ENCODE data around the gene PGP.
A peak's percentile ranks its signal among the peaks of the same experiment; 100 is the strongest.
"Not testable (repeated sequence)": the region's sequence is repeated elsewhere in the genome, so short reads cannot be mapped to it uniquely, and the experiment has no call there.

The PGP gene

GRCh38 chr16:2214719-2214968 lies at the start of gene PGP:
Gene PGP (minus strand): TSS chr16:2214840. CDS start chr16:2214777, 63 bp downstream.
- DNase-seq (ENCODE audit: low read depth): no peak
- TF ChIP-seq CTCF (IDR thresholded peaks at IDR 0.05; ENCODE audit: low read depth, low read length, missing control alignments): no peak
- peak within 1 kb of the TSS; percentile 98 for H3K4me3 ChIP-seq (ENCODE audit: low read depth, low read length)

- not testable (repeated sequence) for H3K4me3 ChIP-seq (ENCODE audit: low read depth, low read length); DNase-seq (ENCODE audit: low read depth)
Measured at GRCh38 chr16:2263026-2263425, 48.4 kb upstream of the PGP start.

DNA sequence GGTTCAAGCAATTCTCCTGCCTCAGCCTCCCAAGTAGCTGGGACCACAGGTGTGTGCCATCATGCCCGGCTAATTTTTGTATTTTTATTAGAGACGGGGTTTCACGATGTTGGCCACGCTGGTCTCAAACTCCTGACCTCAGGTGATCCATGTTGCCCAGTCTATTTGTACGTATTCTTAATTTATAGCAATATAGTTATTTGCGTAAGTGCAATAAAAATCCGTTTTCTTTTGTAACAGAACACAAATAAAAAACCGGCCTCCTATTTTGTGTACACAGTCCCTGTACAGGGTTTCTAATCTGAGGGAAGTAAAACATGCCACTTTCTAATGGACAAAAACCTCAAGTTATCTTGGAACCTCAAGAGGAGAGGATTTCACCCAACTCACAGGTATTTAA lies 45.6 kb upstream of the PGP start:
- TF ChIP-seq CTCF (IDR thresholded peaks at IDR 0.05; ENCODE audit: low read depth, low read length, missing control alignments): no peak
- no peak overlapping the region for H3K4me3 ChIP-seq (ENCODE audit: low read depth, low read length)
- DNase-seq (ENCODE audit: low read depth): no peak

GRCh38 chr16:2258530-2258929 lies 43.9 kb upstream of the PGP start:
- H3K4me3 ChIP-seq (ENCODE audit: low read depth, low read length); DNase-seq (ENCODE audit: low read depth): not testable (repeated sequence)

GRCh38 chr16:2257726-2258125 lies 43.1 kb upstream of the PGP start:
- TF ChIP-seq CTCF (IDR thresholded peaks at IDR 0.05; ENCODE audit: low read depth, low read length, missing control alignments): no peak
- H3K4me3 ChIP-seq (ENCODE audit: low read depth, low read length): no peak overlapping the region
- no peak for DNase-seq (ENCODE audit: low read depth)

GRCh38 chr16:2256531-2257140 lies 42.0 kb upstream of the PGP start:
- no peak for TF ChIP-seq CTCF (IDR thresholded peaks at IDR 0.05; ENCODE audit: low read depth, low read length, missing control alignments)
- no peak overlapping the region for H3K4me3 ChIP-seq (ENCODE audit: low read depth, low read length)
- no peak for DNase-seq (ENCODE audit: low read depth)

DNA sequence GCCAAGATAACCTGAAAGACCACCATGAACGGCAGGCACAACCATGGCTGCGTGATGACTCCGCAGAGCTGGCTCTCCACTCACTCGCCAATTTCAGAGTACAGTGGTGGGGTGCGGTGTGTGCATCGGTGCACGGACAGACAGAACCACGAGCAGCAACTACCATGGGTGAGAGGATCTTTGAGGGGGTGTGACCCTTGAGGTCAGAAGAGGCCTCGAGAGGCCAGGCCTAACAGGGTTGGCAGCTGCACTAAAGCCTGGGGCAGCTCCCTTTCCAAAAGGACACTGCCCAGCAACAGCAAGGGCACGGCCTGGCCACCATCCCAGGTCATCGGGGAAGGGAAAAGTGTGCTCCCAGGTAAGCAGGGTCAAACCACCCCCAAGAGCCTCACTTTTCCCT lies 38.7 kb upstream of the PGP start:
- no peak for DNase-seq (ENCODE audit: low read depth)
- no peak overlapping the region for H3K4me3 ChIP-seq (ENCODE audit: low read depth, low read length)
- TF ChIP-seq CTCF (IDR thresholded peaks at IDR 0.05; ENCODE audit: low read depth, low read length, missing control alignments): no peak

DNA sequence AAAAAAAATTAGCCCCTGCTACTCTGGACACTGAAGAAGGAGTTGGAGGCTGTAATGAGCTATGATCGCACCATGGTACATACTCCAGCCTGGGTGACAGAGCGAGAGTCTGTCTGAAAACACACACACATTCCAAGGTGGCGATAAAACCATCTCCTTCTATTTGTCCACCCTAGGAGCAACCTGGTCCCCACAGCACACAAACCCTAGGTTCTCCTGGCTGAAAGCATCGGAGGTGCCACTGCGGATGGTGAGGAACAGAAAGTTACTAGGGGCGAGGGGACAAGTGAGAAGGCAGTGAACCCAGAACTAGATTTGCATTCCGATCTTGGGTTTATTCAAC lies 38.1 kb upstream of the PGP start:
- DNase-seq (ENCODE audit: low read depth): no peak
- no peak overlapping the region for H3K4me3 ChIP-seq (ENCODE audit: low read depth, low read length)
- TF ChIP-seq CTCF (IDR thresholded peaks at IDR 0.05; ENCODE audit: low read depth, low read length, missing control alignments): no peak

All from GM12864 (cell line).